ENCODE measurements around the gene PNLIPRP2. TPM values are rescaled to one million over a fixed set of nuclear protein-coding genes. Genes with fewer than 3 reads are reported as not detected.

PNLIPRP2 gene
- total RNA-seq, 4 donors from 2014 or later: not detected

- TF ChIP-seq CTCF (IDR thresholded peaks at IDR 0.05) (no peak), POLR2A (IDR thresholded peaks at IDR 0.05) (no peak)
- H3K4me3 ChIP-seq: no peak overlapping the region
- no peaks in the 10 kb centered on the region for H3K9me3 ChIP-seq
- H3K27me3 ChIP-seq: no peaks in the 10 kb centered on the region
- H3K4me1 ChIP-seq: no peaks in the 10 kb centered on the region
- H3K36me3 ChIP-seq: no peaks in the 10 kb centered on the region
- H3K27ac ChIP-seq: no peak overlapping the region
- intact Hi-C loops (cut with DNase I; ENCODE audit: low total_unique reads): no loop called here
- DNase-seq: no peak
These were observed 55.9 kb downstream of the PNLIPRP2 start for GRCh38 chr10:116676633-116677032.

- H3K36me3 ChIP-seq: no peaks in the 10 kb centered on the region
These were observed 58.6 kb downstream of the PNLIPRP2 start for GRCh38 chr10:116679351-116679750.

GRCh38 chr10:116683166-116683565 is 62.4 kb downstream of the PNLIPRP2 start:
- no peak overlapping the region for H3K4me3 ChIP-seq
- TF ChIP-seq CTCF (IDR thresholded peaks at IDR 0.05) (no peak), POLR2A (IDR thresholded peaks at IDR 0.05) (no peak)
- H3K4me1 ChIP-seq: no peaks in the 10 kb centered on the region
- no peaks in the 10 kb centered on the region for H3K36me3 ChIP-seq
- intact Hi-C loops (cut with DNase I; ENCODE audit: low total_unique reads): loop anchor here (5.0 to 10.0 kb wide), 2 partner anchors 104 to 492 kb away; no protein-coding TSS in a partner anchor
- no peak overlapping the region for H3K27ac ChIP-seq
- no peak for DNase-seq
- no peaks in the 10 kb centered on the region for H3K9me3 ChIP-seq
- no peaks in the 10 kb centered on the region for H3K27me3 ChIP-seq

More at GRCh38 chr10:116679351-116679750, 58.6 kb downstream of the PNLIPRP2 start:
- TF ChIP-seq CTCF (IDR thresholded peaks at IDR 0.05): no peak
- TF ChIP-seq POLR2A (IDR thresholded peaks at IDR 0.05): no peak
- Histone ChIP-seq H3K4me1 (no peaks in the 10 kb centered on the region), H3K9me3 (no peaks in the 10 kb centered on the region), H3K4me3 (no peak overlapping the region), H3K27ac (no peak overlapping the region), H3K27me3 (no peaks in the 10 kb centered on the region)
- intact Hi-C loops (cut with DNase I; ENCODE audit: low total_unique reads): no loop called here
- DNase-seq: no peak

- no peaks in the 10 kb centered on the region for H3K9me3 ChIP-seq
- no peak for DNase-seq
These were observed 63.1 kb downstream of the PNLIPRP2 start for GRCh38 chr10:116683821-116684220.

GRCh38 chr10:116684781-116685180 is 64.0 kb downstream of the PNLIPRP2 start:
- intact Hi-C loops (cut with DNase I; ENCODE audit: low total_unique reads): loop anchor here (5.0 to 10.0 kb wide), 2 partner anchors 103 to 490 kb away; no protein-coding TSS in a partner anchor
- H3K9me3 ChIP-seq: no peaks in the 10 kb centered on the region
- no peak overlapping the region for H3K4me3 ChIP-seq
- H3K4me1 ChIP-seq: peaks cover 3 to 5% of the 10 kb centered on the region in 2 donors
- no peaks in the 10 kb centered on the region for H3K27me3 ChIP-seq
- DNase-seq: no peak
- H3K27ac ChIP-seq: no peak overlapping the region
- H3K36me3 ChIP-seq: no peaks in the 10 kb centered on the region
- TF ChIP-seq POLR2A (IDR thresholded peaks at IDR 0.05) (no peak), CTCF (IDR thresholded peaks at IDR 0.05) (no peak)

More at GRCh38 chr10:116683821-116684220, 63.1 kb downstream of the PNLIPRP2 start:
- Histone ChIP-seq H3K27ac (no peak overlapping the region), H3K4me1 (peaks cover 0 to under 1% of the 10 kb centered on the region in 2 donors), H3K4me3 (no peak overlapping the region), H3K36me3 (no peaks in the 10 kb centered on the region), H3K27me3 (no peaks in the 10 kb centered on the region)
- intact Hi-C loops (cut with DNase I; ENCODE audit: low total_unique reads): loop anchor here (5.0 to 10.0 kb wide), 2 partner anchors 103 to 491 kb away; no protein-coding TSS in a partner anchor
- TF ChIP-seq POLR2A (IDR thresholded peaks at IDR 0.05): no peak
- TF ChIP-seq CTCF (IDR thresholded peaks at IDR 0.05): no peak
